Liver (tissue), 9 donors: Measurements from ENCODE around the gene MAD2L2. TPM values are rescaled to one million over a fixed set of nuclear protein-coding genes. Genes with fewer than 3 reads are reported as not detected.

Experiments used
- DNase-seq: peaks from one replicate; pipeline ENCODE4 v3.0.0-alpha.2; 2017; ENCODE audit warnings: low spot score
- H3K27ac ChIP-seq, 2 donors: one replicate each; pipeline ENCODE4 v1.7.0; 2013; ENCODE audit warnings: inconsistent platforms in 2 of 2, low read length in 2 of 2, control low read depth in 1 of 2, low read depth in 1 of 2, mild to moderate bottlenecking in 1 of 2
- H3K27me3 ChIP-seq, 4 donors: one replicate each; pipeline versions ENCODE4 v1.6.1 to v1.7.0; 2013; ENCODE audit warnings: low read length in 3 of 4, inconsistent platforms in 1 of 4, mild to moderate bottlenecking in 1 of 4, moderate library complexity in 1 of 4; ENCODE audit not compliant: control insufficient read depth in 4 of 4, insufficient read depth in 4 of 4
- H3K36me3 ChIP-seq, 4 donors: one replicate each; pipeline versions ENCODE4 v1.6.1 to v1.7.0; 2013; ENCODE audit warnings: low read length in 3 of 4, mild to moderate bottlenecking in 3 of 4, low read depth in 1 of 4, moderate library complexity in 1 of 4; ENCODE audit not compliant: control insufficient read depth in 4 of 4, insufficient read depth in 3 of 4
- H3K4me1 ChIP-seq, 4 donors: one replicate each; pipeline versions ENCODE4 v1.6.1 to v1.7.0; 2013; ENCODE audit warnings: low read length in 3 of 4, mild to moderate bottlenecking in 3 of 4, moderate library complexity in 1 of 4; ENCODE audit not compliant: control insufficient read depth in 4 of 4, insufficient read depth in 4 of 4
- H3K4me3 ChIP-seq, 3 donors: one replicate each; pipeline versions ENCODE4 v1.6.1 to v1.7.0; 2013; ENCODE audit warnings: low read length in 3 of 3, control low read depth in 1 of 3, low read depth in 1 of 3, mild to moderate bottlenecking in 1 of 3
- H3K9ac ChIP-seq, 2 donors: one replicate each; pipeline ENCODE4 v1.7.0; 2013; ENCODE audit warnings: low read length in 2 of 2, mild to moderate bottlenecking in 2 of 2, moderate library complexity in 2 of 2, control low read depth in 1 of 2, low read depth in 1 of 2
- H3K9me3 ChIP-seq, 4 donors: one replicate each; pipeline versions ENCODE4 v1.6.1 to v1.7.0; 2013; ENCODE audit warnings: low read length in 3 of 4; ENCODE audit not compliant: control insufficient read depth in 4 of 4
- EGR1 ChIP-seq, 2 donors: IDR thresholded peaks; 2 replicates each; pipeline ENCODE4 v1.6.1; 2016 to 2018; ENCODE audit warnings: antibody characterized with exemption in 2 of 2, low read depth in 2 of 2
- FOXA1 ChIP-seq: IDR thresholded peaks from 2 replicates; pipeline ENCODE4 v1.6.1; 2016; ENCODE audit warnings: antibody characterized with exemption
- FOXA2 ChIP-seq: IDR thresholded peaks from 2 replicates; pipeline ENCODE4 v1.6.1; 2016; ENCODE audit warnings: antibody characterized with exemption
- GABPA ChIP-seq, 2 donors: IDR thresholded peaks in 1 of 2; conservative IDR thresholded peaks in 1 of 2; 2 replicates each; pipeline ENCODE4 v1.6.1; 2016; ENCODE audit warnings: antibody characterized with exemption in 2 of 2, mild to moderate bottlenecking in 1 of 2, moderate library complexity in 1 of 2
- HNF4A ChIP-seq, 2 donors: conservative IDR thresholded peaks; 2 replicates each; pipeline ENCODE4 v1.6.1; 2016; ENCODE audit warnings: antibody characterized with exemption in 2 of 2, mild to moderate bottlenecking in 2 of 2
- HNF4G ChIP-seq: IDR thresholded peaks from 2 replicates; pipeline ENCODE4 v1.6.1; 2016; ENCODE audit warnings: antibody characterized with exemption
- JUND ChIP-seq, 2 donors: IDR thresholded peaks; 2 replicates each; pipeline ENCODE4 v1.6.1; 2016; ENCODE audit warnings: antibody characterized with exemption in 2 of 2
- NR2F2 ChIP-seq: IDR thresholded peaks from 2 replicates; pipeline ENCODE4 v1.6.1; 2016; ENCODE audit warnings: antibody characterized with exemption
- RAD21 ChIP-seq, 2 donors: IDR thresholded peaks; 2 replicates each; pipeline ENCODE4 v1.6.1; 2016; ENCODE audit warnings: antibody characterized with exemption in 2 of 2, mild to moderate bottlenecking in 2 of 2
- RXRA ChIP-seq, 2 donors: IDR thresholded peaks; 2 replicates each; pipeline ENCODE4 v1.6.1; 2017 to 2018; ENCODE audit warnings: antibody characterized with exemption in 2 of 2, mild to moderate bottlenecking in 1 of 2
- SP1 ChIP-seq: IDR thresholded peaks from 2 replicates; pipeline ENCODE4 v1.6.1; 2018; ENCODE audit warnings: antibody characterized with exemption, mild to moderate bottlenecking
- TAF1 ChIP-seq: conservative IDR thresholded peaks from 2 replicates; pipeline ENCODE4 v1.6.1; 2016; ENCODE audit warnings: antibody characterized with exemption, mild to moderate bottlenecking
- YY1 ChIP-seq: IDR thresholded peaks from 2 replicates; pipeline ENCODE4 v1.6.1; 2016; ENCODE audit warnings: antibody characterized with exemption, mild to moderate bottlenecking
- WGBS: extraction: QIAGEN DNeasy Blood & Tissue Kit; methylation state at CpG from one replicate; pipeline ENCODE4 v1.1.7; 2013; 5-methylcytosine and 5-hydroxymethylcytosine counted together
- polyA plus RNA-seq, 2 donors: library from polyadenylated mRNA; stranded (reverse) in 1 of 2; unstranded in 1 of 2; fragments of 200-250 nt in 1 of 2; fragments of >200 nt in 1 of 2; fragmentation: Nextera tagmentation in 1 of 2; extraction: Ambion mirVana in 1 of 2; gene quantifications; one replicate each; pipeline versions ENCODE4 v1.2.1 to v1.2.3, GENCODE V29; 2013 to 2015
- total RNA-seq, 2 donors: library from RNA; depleted of rRNA; stranded (reverse); fragments of >200 nt; gene quantifications; one replicate each; pipeline ENCODE4 v1.2.3, GENCODE V29; 2014
- TF ChIP-seq, protein P1 (sequence below): IDR thresholded peaks from 2 replicates; pipeline ENCODE4 v1.6.1; 2016; ENCODE audit warnings: antibody characterized with exemption
- TF ChIP-seq, protein P2 (sequence below): IDR thresholded peaks from 2 replicates; pipeline ENCODE4 v1.6.1; 2016; ENCODE audit warnings: antibody characterized with exemption
- TF ChIP-seq, protein P3 (sequence below): fragments of 150-350 bp; IDR thresholded peaks from 2 replicates; pipeline ENCODE4 v1.5.1; 2017; ENCODE audit warnings: improper control_type of control experiment, low read depth, low read length; ENCODE audit not compliant: missing input control
- TF ChIP-seq, protein P4 (sequence below): IDR thresholded peaks from 2 replicates; pipeline ENCODE4 v1.6.1; 2016; ENCODE audit warnings: antibody characterized with exemption, mild to moderate bottlenecking
- donor health status: healthy.
- donor health status: healthy.
- donor health status: healthy.
- donor health status: healthy.
- donor health status: healthy.

Gene MAD2L2
- total and polyA plus RNA-seq, 4 donors: 17.5 to 43.1 (median 31.9) TPM

DNA sequence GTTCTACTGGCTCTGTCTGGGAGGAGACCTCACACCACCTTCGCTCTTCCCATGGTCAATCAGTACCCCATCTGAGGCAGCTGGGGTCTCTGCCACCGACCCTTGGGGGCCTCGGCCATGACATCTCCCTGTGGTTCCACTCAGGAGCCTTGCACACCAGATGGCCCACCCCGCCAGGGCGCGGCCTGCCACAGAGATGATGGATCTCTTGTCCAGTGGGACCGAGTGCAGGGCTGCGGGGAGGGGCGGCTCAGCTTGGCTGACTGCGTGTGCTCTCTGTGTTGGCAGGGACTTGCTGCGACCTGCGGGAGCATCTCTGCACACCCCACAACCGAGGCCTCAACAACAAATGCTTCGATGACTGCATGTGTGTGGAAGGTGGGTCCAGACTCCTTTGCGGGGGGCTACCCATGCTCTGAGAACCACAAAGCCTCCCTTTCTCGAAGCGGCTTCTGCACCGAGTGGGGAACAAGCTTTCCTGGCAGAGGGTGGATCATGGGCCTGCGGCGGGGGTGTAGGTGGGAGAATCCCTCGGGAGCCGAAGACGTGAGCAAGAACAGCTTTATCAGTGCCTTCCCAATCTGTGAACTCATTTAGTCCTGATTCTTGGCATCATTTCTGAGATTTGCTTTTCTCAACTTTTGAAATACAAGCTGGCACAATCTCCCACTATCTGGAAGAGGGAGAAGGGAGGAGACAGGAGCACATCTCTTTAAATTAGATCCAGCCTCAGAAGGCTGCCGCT lies 34.1 kb upstream of the MAD2L2 start:
- H3K4me1 ChIP-seq: peaks cover 1 to 8% (median 6%) of the 10 kb centered on the region in 4 donors
- no peak overlapping the region for H3K9ac ChIP-seq
- DNase-seq: no peak
- H3K27me3 ChIP-seq: no peaks in the 10 kb centered on the region
- H3K36me3 ChIP-seq: no peaks in the 10 kb centered on the region
- no peak for TF ChIP-seq SP1
- no peak for TF ChIP-seq EGR1 (IDR thresholded peaks at IDR 0.05; ENCODE audit: low read depth in 2 of 2)
- TF ChIP-seq HNF4G: no peak
- TF ChIP-seq FOXA1: no peak
- no peak for TF ChIP-seq RXRA (IDR thresholded peaks at IDR 0.05)
- TF ChIP-seq TAF1: no peak
- no peak for TF ChIP-seq NR2F2
- TF ChIP-seq GABPA (IDR thresholded peaks at IDR 0.05 in 1 of 2, conservative IDR thresholded peaks at IDR 0.05 in 1 of 2): no peak
- TF ChIP-seq RAD21 (IDR thresholded peaks at IDR 0.05): no peak
- TF ChIP-seq, protein P1, sequence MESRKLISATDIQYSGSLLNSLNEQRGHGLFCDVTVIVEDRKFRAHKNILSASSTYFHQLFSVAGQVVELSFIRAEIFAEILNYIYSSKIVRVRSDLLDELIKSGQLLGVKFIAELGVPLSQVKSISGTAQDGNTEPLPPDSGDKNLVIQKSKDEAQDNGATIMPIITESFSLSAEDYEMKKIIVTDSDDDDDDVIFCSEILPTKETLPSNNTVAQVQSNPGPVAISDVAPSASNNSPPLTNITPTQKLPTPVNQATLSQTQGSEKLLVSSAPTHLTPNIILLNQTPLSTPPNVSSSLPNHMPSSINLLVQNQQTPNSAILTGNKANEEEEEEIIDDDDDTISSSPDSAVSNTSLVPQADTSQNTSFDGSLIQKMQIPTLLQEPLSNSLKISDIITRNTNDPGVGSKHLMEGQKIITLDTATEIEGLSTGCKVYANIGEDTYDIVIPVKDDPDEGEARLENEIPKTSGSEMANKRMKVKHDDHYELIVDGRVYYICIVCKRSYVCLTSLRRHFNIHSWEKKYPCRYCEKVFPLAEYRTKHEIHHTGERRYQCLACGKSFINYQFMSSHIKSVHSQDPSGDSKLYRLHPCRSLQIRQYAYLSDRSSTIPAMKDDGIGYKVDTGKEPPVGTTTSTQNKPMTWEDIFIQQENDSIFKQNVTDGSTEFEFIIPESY: no peak
- TF ChIP-seq, protein P2, sequence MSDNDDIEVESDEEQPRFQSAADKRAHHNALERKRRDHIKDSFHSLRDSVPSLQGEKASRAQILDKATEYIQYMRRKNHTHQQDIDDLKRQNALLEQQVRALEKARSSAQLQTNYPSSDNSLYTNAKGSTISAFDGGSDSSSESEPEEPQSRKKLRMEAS: no peak
- TF ChIP-seq, protein P3, sequence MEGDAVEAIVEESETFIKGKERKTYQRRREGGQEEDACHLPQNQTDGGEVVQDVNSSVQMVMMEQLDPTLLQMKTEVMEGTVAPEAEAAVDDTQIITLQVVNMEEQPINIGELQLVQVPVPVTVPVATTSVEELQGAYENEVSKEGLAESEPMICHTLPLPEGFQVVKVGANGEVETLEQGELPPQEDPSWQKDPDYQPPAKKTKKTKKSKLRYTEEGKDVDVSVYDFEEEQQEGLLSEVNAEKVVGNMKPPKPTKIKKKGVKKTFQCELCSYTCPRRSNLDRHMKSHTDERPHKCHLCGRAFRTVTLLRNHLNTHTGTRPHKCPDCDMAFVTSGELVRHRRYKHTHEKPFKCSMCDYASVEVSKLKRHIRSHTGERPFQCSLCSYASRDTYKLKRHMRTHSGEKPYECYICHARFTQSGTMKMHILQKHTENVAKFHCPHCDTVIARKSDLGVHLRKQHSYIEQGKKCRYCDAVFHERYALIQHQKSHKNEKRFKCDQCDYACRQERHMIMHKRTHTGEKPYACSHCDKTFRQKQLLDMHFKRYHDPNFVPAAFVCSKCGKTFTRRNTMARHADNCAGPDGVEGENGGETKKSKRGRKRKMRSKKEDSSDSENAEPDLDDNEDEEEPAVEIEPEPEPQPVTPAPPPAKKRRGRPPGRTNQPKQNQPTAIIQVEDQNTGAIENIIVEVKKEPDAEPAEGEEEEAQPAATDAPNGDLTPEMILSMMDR: no peak
- no peak for TF ChIP-seq FOXA2
- TF ChIP-seq, protein P4, sequence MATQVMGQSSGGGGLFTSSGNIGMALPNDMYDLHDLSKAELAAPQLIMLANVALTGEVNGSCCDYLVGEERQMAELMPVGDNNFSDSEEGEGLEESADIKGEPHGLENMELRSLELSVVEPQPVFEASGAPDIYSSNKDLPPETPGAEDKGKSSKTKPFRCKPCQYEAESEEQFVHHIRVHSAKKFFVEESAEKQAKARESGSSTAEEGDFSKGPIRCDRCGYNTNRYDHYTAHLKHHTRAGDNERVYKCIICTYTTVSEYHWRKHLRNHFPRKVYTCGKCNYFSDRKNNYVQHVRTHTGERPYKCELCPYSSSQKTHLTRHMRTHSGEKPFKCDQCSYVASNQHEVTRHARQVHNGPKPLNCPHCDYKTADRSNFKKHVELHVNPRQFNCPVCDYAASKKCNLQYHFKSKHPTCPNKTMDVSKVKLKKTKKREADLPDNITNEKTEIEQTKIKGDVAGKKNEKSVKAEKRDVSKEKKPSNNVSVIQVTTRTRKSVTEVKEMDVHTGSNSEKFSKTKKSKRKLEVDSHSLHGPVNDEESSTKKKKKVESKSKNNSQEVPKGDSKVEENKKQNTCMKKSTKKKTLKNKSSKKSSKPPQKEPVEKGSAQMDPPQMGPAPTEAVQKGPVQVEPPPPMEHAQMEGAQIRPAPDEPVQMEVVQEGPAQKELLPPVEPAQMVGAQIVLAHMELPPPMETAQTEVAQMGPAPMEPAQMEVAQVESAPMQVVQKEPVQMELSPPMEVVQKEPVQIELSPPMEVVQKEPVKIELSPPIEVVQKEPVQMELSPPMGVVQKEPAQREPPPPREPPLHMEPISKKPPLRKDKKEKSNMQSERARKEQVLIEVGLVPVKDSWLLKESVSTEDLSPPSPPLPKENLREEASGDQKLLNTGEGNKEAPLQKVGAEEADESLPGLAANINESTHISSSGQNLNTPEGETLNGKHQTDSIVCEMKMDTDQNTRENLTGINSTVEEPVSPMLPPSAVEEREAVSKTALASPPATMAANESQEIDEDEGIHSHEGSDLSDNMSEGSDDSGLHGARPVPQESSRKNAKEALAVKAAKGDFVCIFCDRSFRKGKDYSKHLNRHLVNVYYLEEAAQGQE: no peak
- TF ChIP-seq JUND (IDR thresholded peaks at IDR 0.05): no peak
- no peak for TF ChIP-seq HNF4A (conservative IDR thresholded peaks at IDR 0.05)
- TF ChIP-seq YY1: no peak
- no peaks in the 10 kb centered on the region for H3K9me3 ChIP-seq
- WGBS: 88% methylated on average over 24 of the region's 24 CpGs
- H3K4me3 ChIP-seq: no peak overlapping the region
- H3K27ac ChIP-seq: no peak overlapping the region
